Immature natural killer cell (primary cell): ENCODE data around the gene NUP85. TPM values are rescaled to one million over a fixed set of nuclear protein-coding genes. Genes with fewer than 3 reads are reported as not detected.
"Not testable (repeated sequence)": the region's sequence is repeated elsewhere in the genome, so short reads cannot be mapped to it uniquely, and the experiment has no call there.

Experiments used
- DNase-seq, 3 donors: peaks; one replicate each; pipeline ENCODE4 v3.0.0; 2022; ENCODE audit warnings: mixed read lengths in 1 of 3
- H3K27ac Mint-ChIP-seq, 6 donors: one replicate each; pipeline ENCODE4 v1.8.0; 2020; ENCODE audit warnings: mixed read lengths in 6 of 6, mild to moderate bottlenecking in 5 of 6, inconsistent platforms in 4 of 6, moderate library complexity in 3 of 6
- H3K27me3 Mint-ChIP-seq, 3 donors: one replicate each; pipeline ENCODE4 v1.8.0; 2020 to 2021; ENCODE audit warnings: low read depth in 3 of 3, mild to moderate bottlenecking in 3 of 3, mixed read lengths in 3 of 3, moderate library complexity in 3 of 3, inconsistent platforms in 1 of 3
- H3K36me3 Mint-ChIP-seq, 3 donors: one replicate each; pipeline ENCODE4 v1.8.0; 2020; ENCODE audit warnings: mixed read lengths in 3 of 3, inconsistent platforms in 2 of 3, mild to moderate bottlenecking in 2 of 3
- H3K4me1 Mint-ChIP-seq, 2 donors: one replicate each; pipeline ENCODE4 v1.8.0; 2020; ENCODE audit warnings: inconsistent platforms in 2 of 2, mild to moderate bottlenecking in 2 of 2, mixed read lengths in 2 of 2, moderate library complexity in 1 of 2
- H3K4me3 Mint-ChIP-seq, 5 donors: one replicate each; pipeline ENCODE4 v1.8.0; 2020; ENCODE audit warnings: mild to moderate bottlenecking in 5 of 5, mixed read lengths in 5 of 5, inconsistent platforms in 3 of 5, moderate library complexity in 3 of 5
- H3K9me3 Mint-ChIP-seq, 6 donors: one replicate each; pipeline ENCODE4 v1.8.0; 2020; ENCODE audit warnings: mild to moderate bottlenecking in 6 of 6, mixed read lengths in 6 of 6, inconsistent platforms in 4 of 6, moderate library complexity in 3 of 6
- polyA plus RNA-seq, 3 donors: library from polyadenylated mRNA; unstranded; fragments of 300-500 nt; fragmentation: Illumina TruSeq; gene quantifications; one replicate each; pipeline ENCODE4 v1.2.3, GENCODE V29; 2021

The NUP85 gene
- polyA plus RNA-seq, 3 donors from 2014 or later: 28.3 to 47.8 (median 41.1) TPM

DNA sequence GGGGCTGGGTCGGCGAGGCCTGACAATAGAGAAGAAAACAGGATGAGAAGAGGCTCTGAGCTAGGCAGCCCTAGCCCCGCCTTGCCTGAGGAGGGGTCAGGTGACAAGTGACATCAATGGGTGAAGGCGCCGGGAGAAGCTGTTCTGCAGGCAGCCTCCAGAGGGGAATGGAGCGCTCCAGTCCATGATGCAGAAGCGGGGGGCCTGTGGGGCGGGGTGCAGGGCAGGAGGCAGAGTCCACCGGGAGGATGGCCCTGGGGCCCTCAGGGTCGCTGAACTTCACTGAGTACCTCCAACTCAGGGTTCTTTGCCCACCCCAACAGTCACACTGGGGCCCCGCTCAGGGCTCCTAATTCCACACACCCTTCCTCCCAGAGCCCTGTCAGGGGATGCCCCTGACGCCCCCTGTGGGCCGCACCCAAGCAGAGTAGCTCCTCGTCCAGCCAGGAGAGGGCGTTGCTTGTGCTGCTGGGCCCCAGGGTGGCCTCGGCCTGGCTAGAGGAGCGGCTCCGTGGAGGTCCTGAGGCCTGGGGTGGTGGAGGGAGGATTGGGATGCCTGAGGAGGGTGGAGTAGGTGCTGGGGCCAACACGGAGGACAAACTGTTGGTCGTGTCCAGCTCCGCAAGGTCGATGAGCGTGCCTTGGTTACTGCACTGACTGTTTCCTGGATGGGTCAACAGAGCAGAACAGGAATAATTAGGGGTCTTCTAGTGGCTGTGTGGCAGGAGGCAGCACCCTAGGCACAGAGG lies 35.1 kb downstream of the NUP85 start:
- Mint-ChIP-seq H3K4me1 (peaks cover 10 to 29% of the 10 kb centered on the region in 2 donors), H3K9me3 (no peaks in the 10 kb centered on the region), H3K27ac (peak overlapping the region in 2 of 6 donors; percentile 7 to 66), H3K36me3 (peaks cover 4 to 27% (median 6%) of the 10 kb centered on the region in 3 donors), H3K4me3 (no peak overlapping the region), H3K27me3 (peaks cover 0 to 4% (median 0%) of the 10 kb centered on the region in 3 donors)
- DNase-seq: peak in 1 of 3 donors; percentile 17

DNA sequence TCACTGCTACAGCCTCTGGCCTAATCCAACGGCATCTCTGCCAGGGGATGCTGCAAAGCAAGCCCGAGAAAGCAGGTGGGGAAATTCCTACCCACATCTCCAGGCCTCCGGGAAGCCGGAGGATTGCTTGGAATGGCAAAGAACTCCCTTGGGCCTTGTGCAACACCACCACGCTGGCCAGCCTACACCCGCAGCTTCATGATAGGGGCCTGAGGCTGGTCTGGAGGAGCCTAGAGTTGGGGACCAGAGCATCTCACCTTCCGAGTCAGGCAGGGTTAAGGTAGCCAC lies 35.6 kb downstream of the NUP85 start:
- peaks cover 10 to 29% of the 10 kb centered on the region in 2 donors for H3K4me1 Mint-ChIP-seq
- H3K36me3 Mint-ChIP-seq: peaks cover 4 to 31% (median 6%) of the 10 kb centered on the region in 3 donors
- peaks cover 0 to under 1% (median 0%) of the 10 kb centered on the region in 3 donors for H3K27me3 Mint-ChIP-seq
- no peaks in the 10 kb centered on the region for H3K9me3 Mint-ChIP-seq
- DNase-seq: no peak
- H3K27ac Mint-ChIP-seq: peak overlapping the region in 1 of 6 donors; percentile 7
- no peak overlapping the region for H3K4me3 Mint-ChIP-seq

DNA sequence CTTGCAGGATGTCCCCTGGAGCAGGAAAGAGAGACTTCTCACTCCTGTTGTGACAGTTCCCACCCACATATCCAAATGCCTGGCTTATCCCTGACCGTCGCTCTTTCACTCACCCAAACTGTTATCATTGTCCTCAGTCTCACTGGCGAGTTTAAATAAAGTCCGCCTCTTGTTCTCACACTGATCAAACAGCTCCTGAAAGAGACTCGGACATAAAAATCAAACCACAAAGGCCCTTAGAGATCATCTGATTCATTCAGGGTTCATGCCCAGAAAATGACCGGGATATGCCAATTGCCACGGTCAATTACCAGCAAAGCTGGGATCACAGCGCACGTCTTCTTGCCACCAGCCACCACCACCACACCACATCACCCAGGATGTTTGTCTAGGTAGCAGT lies 36.0 kb downstream of the NUP85 start:
- Mint-ChIP-seq H3K9me3 (no peaks in the 10 kb centered on the region), H3K4me1 (peaks cover 10 to 29% of the 10 kb centered on the region in 2 donors), H3K36me3 (peaks cover 4 to 32% (median 6%) of the 10 kb centered on the region in 3 donors), H3K27ac (peak overlapping the region in 4 of 6 donors; percentile 36 to 79 (median 67)), H3K4me3 (no peak overlapping the region), H3K27me3 (no peaks in the 10 kb centered on the region)
- no peak for DNase-seq

DNA sequence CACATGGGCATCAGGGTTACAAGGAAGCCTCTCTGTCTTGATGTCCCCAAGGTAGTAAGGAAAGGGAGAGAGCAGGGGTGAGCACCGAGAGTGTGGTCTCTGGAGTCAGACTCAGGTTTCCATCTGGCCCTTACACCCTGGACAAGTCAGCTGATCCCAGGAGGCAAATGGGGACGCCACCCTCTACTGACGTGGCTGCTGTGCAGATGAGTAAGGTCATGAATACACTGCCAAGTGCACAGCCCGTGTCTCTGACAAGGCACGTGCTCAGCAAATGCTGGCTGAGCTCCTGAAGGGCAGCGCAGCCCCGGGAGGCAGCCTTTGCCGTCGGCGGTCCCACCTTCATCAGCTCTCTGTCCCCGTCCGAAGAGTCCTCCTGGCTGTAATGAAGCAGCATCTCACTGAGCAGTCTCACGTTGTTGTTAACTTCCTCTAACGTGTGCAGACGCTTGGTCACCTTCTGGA lies 36.5 kb downstream of the NUP85 start:
- Mint-ChIP-seq H3K36me3 (peaks cover 6 to 29% (median 7%) of the 10 kb centered on the region in 3 donors), H3K27ac (peak overlapping the region in 5 of 6 donors; percentile 58 to 88 (median 77)), H3K27me3 (no peaks in the 10 kb centered on the region), H3K9me3 (no peaks in the 10 kb centered on the region), H3K4me3 (peak overlapping the region in 2 of 5 donors; percentile 24 to 38), H3K4me1 (peaks cover 10 to 29% of the 10 kb centered on the region in 2 donors)
- DNase-seq: no peak

DNA sequence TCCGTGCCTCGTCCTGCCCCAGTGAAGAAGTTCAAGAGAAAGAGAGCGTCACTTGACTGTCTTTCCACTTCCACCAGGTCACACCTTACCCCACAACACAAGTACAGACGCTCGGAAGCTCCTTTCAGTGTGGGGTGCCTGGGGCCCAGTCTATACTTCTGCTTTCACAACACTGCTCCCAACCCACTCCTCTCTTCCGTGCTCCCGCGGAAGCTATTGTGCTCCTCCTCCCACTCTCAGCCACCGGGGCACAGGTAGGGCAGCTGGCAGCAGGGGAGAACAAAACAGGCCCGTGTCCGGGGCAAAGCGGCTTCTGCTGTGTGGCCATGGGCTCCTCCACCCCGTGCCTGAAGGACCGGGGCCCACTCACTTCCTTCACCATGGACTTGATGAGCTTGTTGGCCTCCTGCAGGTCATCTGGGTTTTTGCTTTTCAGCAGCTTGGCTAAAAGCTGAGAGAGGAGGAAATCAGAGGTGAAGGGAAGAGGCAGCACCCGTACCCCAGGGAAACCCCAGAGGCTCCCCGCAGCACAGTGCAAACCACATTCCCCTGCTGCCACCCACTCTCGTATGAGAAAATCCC lies 37.1 kb downstream of the NUP85 start:
- H3K9me3 Mint-ChIP-seq: no peaks in the 10 kb centered on the region
- peak overlapping the region in 2 of 5 donors; percentile 24 to 38 for H3K4me3 Mint-ChIP-seq
- peaks cover 6 to 27% (median 7%) of the 10 kb centered on the region in 3 donors for H3K36me3 Mint-ChIP-seq
- H3K4me1 Mint-ChIP-seq: peaks cover 10 to 29% of the 10 kb centered on the region in 2 donors
- no peaks in the 10 kb centered on the region for H3K27me3 Mint-ChIP-seq
- DNase-seq: peak; percentile 8 to 33 (median 14)
- peak overlapping the region; percentile 51 to 88 (median 74) for H3K27ac Mint-ChIP-seq

DNA sequence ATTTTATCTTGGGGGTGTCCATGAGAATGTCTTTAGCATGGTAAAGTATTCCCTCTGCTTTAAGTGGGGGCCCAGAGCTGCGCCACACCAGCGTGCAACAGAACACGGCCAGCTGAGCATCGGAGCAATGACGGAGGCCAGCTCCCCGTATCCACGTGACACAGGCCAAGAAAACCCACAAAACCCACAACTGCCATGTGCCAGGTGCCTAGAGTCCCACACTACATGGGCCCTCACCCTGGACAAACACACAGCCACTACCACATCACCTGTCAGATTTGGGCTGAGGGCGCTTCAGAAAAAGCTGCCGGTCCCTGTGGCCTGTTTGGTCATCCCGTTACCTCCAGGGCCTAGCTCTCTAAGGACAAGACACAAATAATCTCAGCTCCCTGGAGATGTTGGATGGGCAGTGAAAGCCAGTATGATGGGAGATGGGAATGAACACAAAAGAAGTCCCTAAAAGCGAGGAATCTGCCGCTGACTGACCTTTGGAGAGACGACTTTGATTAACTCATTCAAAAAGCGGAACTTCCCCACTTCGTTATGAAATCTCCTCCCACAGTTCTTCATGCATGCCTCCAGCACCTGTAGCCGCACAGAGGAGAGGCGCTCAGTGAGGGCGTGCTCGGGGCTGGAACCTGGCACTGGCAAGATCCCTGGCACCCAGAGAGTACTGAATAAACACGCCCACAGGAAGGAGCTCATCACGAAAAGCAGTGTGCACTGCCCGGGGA lies 38.8 kb downstream of the NUP85 start:
- H3K4me1 Mint-ChIP-seq: peaks cover 7 to 23% of the 10 kb centered on the region in 2 donors
- H3K4me3 Mint-ChIP-seq: no peak overlapping the region
- peak overlapping the region in 2 of 6 donors; percentile 24 to 56 for H3K27ac Mint-ChIP-seq
- no peaks in the 10 kb centered on the region for H3K9me3 Mint-ChIP-seq
- H3K36me3 Mint-ChIP-seq: peaks cover 3 to 23% (median 3%) of the 10 kb centered on the region in 3 donors
- H3K27me3 Mint-ChIP-seq: no peaks in the 10 kb centered on the region
- DNase-seq: no peak

DNA sequence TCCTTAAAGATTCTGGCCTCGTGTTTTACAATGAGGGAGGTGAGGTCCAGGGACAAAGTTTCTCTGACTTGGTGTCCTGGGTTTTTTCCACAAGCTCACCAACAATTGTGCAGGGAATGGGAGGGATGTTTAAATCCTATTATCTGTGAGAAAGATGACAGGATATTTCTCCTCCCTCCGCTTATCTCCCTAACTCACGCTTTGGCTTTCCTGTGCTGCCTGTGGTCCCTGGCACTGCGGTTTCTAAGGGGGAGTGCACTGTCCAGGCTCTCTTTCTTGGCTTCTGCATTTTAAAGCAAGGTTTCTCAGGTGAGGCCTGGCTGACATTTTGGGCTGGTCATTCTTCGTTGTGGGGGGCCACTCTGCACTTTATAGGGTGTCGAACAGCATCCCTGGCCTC lies 39.5 kb downstream of the NUP85 start:
- Mint-ChIP-seq H3K27ac (no peak overlapping the region), H3K4me1 (peaks cover 11 to 31% of the 10 kb centered on the region in 2 donors), H3K36me3 (peaks cover 3 to 23% (median 3%) of the 10 kb centered on the region in 3 donors), H3K4me3 (no peak overlapping the region), H3K9me3 (no peaks in the 10 kb centered on the region), H3K27me3 (no peaks in the 10 kb centered on the region)
- no peak for DNase-seq

DNA sequence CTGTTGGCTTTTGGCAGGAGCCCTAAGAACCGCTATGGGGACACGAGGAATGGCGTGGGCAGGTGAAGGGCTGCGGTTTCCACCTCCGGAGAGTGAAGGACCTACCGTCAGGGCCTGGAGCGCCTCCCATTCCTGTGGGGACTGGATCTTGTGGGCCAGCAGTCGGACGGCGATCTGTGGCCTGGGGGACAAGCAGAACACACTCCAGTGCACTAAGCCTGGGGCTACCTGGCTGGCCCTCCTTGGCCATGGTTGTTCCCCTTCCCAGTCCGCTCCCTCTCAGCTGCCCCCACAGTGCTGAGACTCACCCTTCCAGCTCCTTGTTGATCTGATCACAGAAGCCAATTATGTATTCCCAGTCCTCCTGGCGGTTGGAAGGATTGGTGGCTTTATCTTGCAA lies 40.9 kb downstream of the NUP85 start:
- Mint-ChIP-seq H3K9me3 (no peaks in the 10 kb centered on the region), H3K36me3 (peaks cover 3 to 22% (median 3%) of the 10 kb centered on the region in 3 donors), H3K27me3 (no peaks in the 10 kb centered on the region), H3K27ac (no peak overlapping the region), H3K4me1 (peaks cover 18 to 34% of the 10 kb centered on the region in 2 donors), H3K4me3 (no peak overlapping the region)
- DNase-seq: no peak

DNA sequence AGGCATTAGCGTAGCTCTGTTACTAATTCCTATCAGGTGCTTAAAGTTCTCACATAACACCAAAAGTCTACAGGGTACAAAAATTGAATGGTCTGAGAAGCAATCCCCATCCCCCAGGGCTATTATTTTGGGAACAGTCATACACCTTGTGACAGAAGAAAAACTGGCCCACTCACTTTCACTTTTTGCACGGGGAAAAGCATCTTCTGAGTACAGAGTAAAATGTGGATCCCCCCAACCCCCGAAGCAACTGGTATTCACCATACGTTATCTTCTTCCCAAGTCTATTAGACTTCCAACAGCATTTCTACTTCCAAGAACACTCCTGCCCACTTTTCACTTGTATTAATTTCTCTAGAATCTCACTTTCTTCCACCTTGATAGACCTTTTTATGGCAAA lies 44.1 kb downstream of the NUP85 start:
- peak overlapping the region in 4 of 6 donors; percentile 1 to 71 (median 52) for H3K27ac Mint-ChIP-seq
- H3K36me3 Mint-ChIP-seq: peaks cover 0 to 6% (median 3%) of the 10 kb centered on the region in 3 donors
- H3K4me3 Mint-ChIP-seq: no peak overlapping the region
- no peaks in the 10 kb centered on the region for H3K9me3 Mint-ChIP-seq
- no peaks in the 10 kb centered on the region for H3K27me3 Mint-ChIP-seq
- no peak for DNase-seq
- H3K4me1 Mint-ChIP-seq: peaks cover 31 to 37% of the 10 kb centered on the region in 2 donors

DNA sequence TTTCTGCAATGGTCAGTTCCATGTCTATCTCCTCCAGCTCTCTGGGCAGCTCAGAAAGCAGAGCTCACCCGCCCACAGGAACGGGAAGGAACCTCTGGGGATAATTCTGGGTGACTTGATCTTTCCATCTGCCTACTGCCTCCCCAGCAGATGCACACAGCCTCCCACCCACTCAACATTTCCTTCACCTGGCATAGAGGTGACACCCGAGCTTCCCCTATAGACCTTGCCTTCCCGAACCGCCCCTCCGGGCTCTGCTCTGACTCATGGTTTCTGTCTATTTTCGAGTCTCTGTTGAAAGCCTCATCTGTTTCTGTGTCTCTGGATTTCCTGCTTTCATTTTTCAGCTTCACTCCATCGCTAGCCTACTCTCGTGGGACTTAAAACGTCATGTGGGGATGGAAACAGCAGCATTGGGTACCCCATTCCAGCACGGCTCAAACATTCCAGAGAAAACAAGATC lies 44.6 kb downstream of the NUP85 start:
- peaks cover 31 to 40% of the 10 kb centered on the region in 2 donors for H3K4me1 Mint-ChIP-seq
- H3K27me3 Mint-ChIP-seq: no peaks in the 10 kb centered on the region
- H3K9me3 Mint-ChIP-seq: no peaks in the 10 kb centered on the region
- peak overlapping the region in 1 of 5 donors; percentile 61 for H3K4me3 Mint-ChIP-seq
- H3K27ac Mint-ChIP-seq: peak overlapping the region in 5 of 6 donors; percentile 1 to 82 (median 67)
- DNase-seq: no peak
- peaks cover 0 to 5% (median 3%) of the 10 kb centered on the region in 3 donors for H3K36me3 Mint-ChIP-seq

DNA sequence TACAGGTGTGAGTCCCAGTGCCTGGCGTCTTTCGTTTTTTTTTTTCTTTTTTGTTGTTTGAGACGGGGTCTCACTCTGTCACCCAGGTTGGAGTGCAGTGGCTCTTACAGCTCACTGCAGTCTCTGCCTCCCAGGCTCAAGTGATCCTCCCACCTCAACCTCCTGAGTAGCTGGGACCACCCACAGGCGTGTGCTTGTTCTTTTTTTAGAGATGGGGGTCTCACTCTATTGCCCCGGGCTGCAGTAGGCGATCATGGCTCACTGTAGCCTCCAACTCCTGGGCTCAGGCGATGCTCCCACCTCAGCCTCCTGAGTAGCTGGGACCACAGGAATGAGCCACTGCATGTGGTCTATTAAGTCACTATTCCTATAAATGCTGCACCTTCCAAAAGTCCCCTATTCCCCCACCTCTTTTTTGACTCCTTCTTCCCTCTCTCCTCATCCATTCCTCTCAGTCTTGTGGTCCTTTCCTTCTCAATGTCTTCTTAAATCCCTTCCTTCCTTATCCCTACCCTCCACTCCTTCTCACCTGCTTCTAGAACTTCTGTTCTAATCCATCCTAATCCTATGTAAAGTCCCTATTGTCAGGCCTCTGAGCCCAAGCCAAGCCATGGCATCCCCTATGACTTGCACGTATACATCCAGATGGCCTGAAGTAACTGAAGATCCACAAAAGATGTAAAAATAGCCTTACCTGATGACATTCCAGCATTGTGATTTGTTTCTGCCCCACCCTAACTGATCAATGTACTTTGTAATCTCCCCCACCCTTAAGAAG lies 46.7 kb downstream of the NUP85 start:
- Mint-ChIP-seq H3K27me3 (peaks cover 0 to 3% (median 0%) of the 10 kb centered on the region in 3 donors), H3K36me3 (no peaks in the 10 kb centered on the region), H3K27ac (peak overlapping the region in 4 of 6 donors; percentile 7 to 88 (median 44)), H3K4me1 (peaks cover 48 to 62% of the 10 kb centered on the region in 2 donors), H3K4me3 (peak overlapping the region in 1 of 5 donors; percentile 19), H3K9me3 (no peaks in the 10 kb centered on the region)
- DNase-seq: no peak

DNA sequence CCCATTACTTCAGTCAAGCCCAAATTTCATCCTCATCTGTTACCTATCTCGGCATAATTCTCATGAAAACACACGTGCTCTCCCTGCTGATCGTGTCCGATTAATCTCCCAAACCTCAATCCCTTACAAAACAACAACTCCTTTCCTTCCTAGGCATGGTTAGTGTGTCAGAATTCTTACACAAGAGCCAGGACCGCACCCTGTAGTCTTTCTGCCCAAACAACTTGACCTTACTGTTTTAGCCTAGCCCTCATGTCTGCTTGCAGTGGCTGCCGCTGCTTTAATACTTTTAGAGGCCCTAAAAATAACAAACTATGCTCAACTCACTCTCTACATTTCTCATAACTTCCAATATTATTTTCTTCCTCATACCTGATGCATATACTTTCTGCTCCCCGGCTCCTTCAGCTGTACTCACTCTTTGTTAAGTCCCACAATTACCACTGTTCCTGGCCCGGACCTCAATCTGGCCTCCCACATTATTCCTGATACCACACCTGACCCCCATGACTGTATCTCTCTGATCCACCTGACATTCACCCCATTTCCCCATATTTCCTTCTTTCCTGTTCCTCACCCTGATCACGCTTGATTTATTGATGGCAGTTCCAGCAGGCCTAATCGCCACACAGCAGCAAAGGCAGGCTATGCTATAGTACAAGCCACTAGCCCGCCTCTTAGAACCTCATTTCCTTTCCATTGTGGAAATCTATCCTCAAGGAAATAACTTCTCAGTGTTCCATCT lies 50.6 kb downstream of the NUP85 start:
- H3K4me3 Mint-ChIP-seq, H3K9me3 Mint-ChIP-seq, DNase-seq, H3K27me3 Mint-ChIP-seq, H3K36me3 Mint-ChIP-seq: not testable (repeated sequence)
- peak overlapping the region in 2 of 6 donors; percentile 38 to 52 for H3K27ac Mint-ChIP-seq
- H3K4me1 Mint-ChIP-seq: peaks cover 65 to 91% of the 10 kb centered on the region in 2 donors
